Gastrocnemius medialis (tissue), 4 donors: ENCODE measurements around the gene CD58.

Source experiments
- POLR2A ChIP-seq, 2 donors: fragments of 450-650 bp; IDR thresholded peaks; one replicate each; pipeline ENCODE4 v1.6.1; 2017; ENCODE audit warnings: antibody characterized with exemption in 2 of 2, mild to moderate bottlenecking in 2 of 2, moderate library complexity in 2 of 2
- TF ChIP-seq, protein P1 (sequence below), 5 experiments: fragments of 450-650 bp in 3 of 5; fragments of 200-600 bp in 2 of 5; sonication (generic) in 2 of 5; IDR thresholded peaks in 4 of 5; conservative IDR thresholded peaks in 1 of 5; 1 replicate in 4 of 5; 2 replicates in 1 of 5; pipeline ENCODE4 v1.5.1; 2016 to 2019; ENCODE audit warnings: antibody characterized with exemption in 5 of 5, mild to moderate bottlenecking in 3 of 5, moderate library complexity in 3 of 5

DNA sequence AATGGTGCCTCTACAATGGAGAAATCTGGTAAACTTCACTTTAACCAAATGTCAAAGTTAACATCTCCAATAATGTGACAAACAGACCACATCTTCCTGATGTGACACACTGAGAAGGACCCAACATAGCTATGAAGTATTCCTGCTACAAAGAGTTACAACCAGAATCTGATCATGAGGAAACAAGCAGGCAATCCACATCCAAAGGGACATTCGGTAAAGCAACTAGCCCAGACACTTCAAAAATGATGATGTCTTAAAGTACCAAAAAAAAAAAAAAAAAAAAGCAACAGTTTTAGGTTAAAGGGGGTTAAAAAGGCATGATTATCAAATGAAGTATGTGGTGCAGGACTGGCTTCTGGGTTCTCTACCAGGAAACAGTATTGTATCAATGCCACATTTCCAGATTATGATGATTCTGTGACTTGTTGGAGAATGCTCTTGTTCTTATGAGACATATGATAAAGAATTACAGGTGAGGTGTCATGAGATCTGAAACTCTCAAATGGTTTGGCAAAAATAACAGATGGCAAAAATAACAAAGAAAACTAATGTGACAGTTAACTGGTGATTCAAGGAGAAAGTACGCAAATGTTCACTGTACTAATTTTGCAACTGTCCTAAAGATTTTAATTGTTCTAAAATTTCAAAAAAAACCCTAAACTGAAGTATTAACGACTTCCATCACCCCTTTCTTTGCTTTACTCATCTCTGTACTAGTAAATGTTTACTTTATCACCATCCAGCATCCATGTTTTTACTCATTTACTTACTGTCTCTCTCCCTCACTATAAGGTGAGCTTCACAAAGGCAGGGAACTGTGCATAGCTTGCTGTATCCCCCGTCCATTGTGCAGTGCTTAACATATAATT lies 2.8 kb downstream of the CD58 start:
- TF ChIP-seq, protein P1, sequence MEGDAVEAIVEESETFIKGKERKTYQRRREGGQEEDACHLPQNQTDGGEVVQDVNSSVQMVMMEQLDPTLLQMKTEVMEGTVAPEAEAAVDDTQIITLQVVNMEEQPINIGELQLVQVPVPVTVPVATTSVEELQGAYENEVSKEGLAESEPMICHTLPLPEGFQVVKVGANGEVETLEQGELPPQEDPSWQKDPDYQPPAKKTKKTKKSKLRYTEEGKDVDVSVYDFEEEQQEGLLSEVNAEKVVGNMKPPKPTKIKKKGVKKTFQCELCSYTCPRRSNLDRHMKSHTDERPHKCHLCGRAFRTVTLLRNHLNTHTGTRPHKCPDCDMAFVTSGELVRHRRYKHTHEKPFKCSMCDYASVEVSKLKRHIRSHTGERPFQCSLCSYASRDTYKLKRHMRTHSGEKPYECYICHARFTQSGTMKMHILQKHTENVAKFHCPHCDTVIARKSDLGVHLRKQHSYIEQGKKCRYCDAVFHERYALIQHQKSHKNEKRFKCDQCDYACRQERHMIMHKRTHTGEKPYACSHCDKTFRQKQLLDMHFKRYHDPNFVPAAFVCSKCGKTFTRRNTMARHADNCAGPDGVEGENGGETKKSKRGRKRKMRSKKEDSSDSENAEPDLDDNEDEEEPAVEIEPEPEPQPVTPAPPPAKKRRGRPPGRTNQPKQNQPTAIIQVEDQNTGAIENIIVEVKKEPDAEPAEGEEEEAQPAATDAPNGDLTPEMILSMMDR (IDR thresholded peaks at IDR 0.05 in 4 of 5, conservative IDR thresholded peaks at IDR 0.05 in 1 of 5), result no peak
- no peak for TF ChIP-seq POLR2A (IDR thresholded peaks at IDR 0.05)
